ENCODE measurements around the gene PPP1R3A. TPM values are rescaled to one million over a fixed set of nuclear protein-coding genes. Genes with fewer than 3 reads are reported as not detected.

PPP1R3A gene
- polyA plus RNA-seq, 2 of the 4 experiments (the other 2 are of a cell fraction) = not detected

DNA sequence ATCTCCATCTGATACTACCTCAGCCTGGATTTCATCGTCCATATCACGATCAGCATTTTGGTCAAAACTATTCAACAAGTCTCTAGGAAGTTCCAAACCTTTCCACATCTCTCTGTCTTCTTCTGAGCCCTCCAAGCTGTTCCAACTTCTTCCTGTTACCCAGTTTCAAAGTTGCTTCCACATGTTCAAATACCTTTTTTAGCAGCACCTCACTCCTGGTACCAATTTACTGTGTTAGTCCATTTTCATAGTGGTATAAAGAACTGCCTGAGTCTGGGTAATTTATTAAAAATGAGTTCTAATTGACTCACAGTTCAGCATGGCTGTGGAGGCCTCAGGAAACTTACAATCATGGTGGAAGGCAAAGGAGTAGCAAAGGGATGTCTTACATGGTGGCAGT, 41.1 kb upstream of the PPP1R3A start:
- H3K9me3 ChIP-seq = peaks cover 6% of the 10 kb centered on the region; the same call in 2 of the 3 replicates
- ATAC-seq = no peak
- POLR2A ChIA-PET = no interaction called here
- FAIRE-seq = no peak
- H3K4me1 ChIP-seq = no peaks in the 10 kb centered on the region
- H3K4me3 ChIP-seq = no peak overlapping the region
- DNase-seq (ENCODE audit: low read depth in 1 of 2, low spot score in 1 of 2) = no peak
- H3K4me2 ChIP-seq = no peak overlapping the region
- no peak overlapping the region for H3K27ac ChIP-seq
- WGBS (ENCODE audit: missing lambda C conversion rate) = 10% methylated on average over 2 of the region's 2 CpGs
- CTCF ChIA-PET = no interaction called here
- TF ChIP-seq, protein P1, sequence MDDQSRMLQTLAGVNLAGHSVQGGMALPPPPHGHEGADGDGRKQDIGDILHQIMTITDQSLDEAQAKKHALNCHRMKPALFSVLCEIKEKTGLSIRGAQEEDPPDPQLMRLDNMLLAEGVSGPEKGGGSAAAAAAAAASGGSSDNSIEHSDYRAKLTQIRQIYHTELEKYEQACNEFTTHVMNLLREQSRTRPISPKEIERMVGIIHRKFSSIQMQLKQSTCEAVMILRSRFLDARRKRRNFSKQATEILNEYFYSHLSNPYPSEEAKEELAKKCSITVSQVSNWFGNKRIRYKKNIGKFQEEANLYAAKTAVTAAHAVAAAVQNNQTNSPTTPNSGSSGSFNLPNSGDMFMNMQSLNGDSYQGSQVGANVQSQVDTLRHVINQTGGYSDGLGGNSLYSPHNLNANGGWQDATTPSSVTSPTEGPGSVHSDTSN (IDR thresholded peaks at IDR 0.05) = no peak
- no peak for TF ChIP-seq EP300 (IDR thresholded peaks at IDR 0.05)
- no peak for TF ChIP-seq BHLHE40 (IDR thresholded peaks at IDR 0.05; ENCODE audit: low read depth, low read length)
- TF ChIP-seq ZSCAN20 (CRISPR knock-in tag; IDR thresholded peaks at IDR 0.05) = no peak
- TF ChIP-seq TP53 (CRISPR knock-in tag; IDR thresholded peaks at IDR 0.05) = no peak
- TF ChIP-seq JUNB (IDR thresholded peaks at IDR 0.05) = no peak
- TF ChIP-seq CHD2 (IDR thresholded peaks at IDR 0.05; ENCODE audit: low read length, partially characterized antibody) = no peak
- TF ChIP-seq PHF8 (IDR thresholded peaks at IDR 0.05; ENCODE audit: borderline replicate concordance, low read depth) = no peak
- TF ChIP-seq RFX5 (IDR thresholded peaks at IDR 0.05) = no peak
- TF ChIP-seq, protein P2, sequence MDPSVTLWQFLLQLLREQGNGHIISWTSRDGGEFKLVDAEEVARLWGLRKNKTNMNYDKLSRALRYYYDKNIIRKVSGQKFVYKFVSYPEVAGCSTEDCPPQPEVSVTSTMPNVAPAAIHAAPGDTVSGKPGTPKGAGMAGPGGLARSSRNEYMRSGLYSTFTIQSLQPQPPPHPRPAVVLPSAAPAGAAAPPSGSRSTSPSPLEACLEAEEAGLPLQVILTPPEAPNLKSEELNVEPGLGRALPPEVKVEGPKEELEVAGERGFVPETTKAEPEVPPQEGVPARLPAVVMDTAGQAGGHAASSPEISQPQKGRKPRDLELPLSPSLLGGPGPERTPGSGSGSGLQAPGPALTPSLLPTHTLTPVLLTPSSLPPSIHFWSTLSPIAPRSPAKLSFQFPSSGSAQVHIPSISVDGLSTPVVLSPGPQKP (IDR thresholded peaks at IDR 0.05; ENCODE audit: low read depth, low read length) = no peak
- TF ChIP-seq NPAS2 (CRISPR knock-in tag; IDR thresholded peaks at IDR 0.05; ENCODE audit: borderline replicate concordance) = no peak
- no peak for TF ChIP-seq FOSL2 (IDR thresholded peaks at IDR 0.05)
- TF ChIP-seq FOSL2 (CRISPR knock-in tag; IDR thresholded peaks at IDR 0.05) = no peak
- no peak for TF ChIP-seq CBX2 (IDR thresholded peaks at IDR 0.05; ENCODE audit: borderline replicate concordance, low read depth)
- no peak for TF ChIP-seq RCOR1 (IDR thresholded peaks at IDR 0.05; ENCODE audit: low read depth, low read length)
- TF ChIP-seq NR3C1 (IDR thresholded peaks at IDR 0.05) = no peak
- TF ChIP-seq, protein P3, sequence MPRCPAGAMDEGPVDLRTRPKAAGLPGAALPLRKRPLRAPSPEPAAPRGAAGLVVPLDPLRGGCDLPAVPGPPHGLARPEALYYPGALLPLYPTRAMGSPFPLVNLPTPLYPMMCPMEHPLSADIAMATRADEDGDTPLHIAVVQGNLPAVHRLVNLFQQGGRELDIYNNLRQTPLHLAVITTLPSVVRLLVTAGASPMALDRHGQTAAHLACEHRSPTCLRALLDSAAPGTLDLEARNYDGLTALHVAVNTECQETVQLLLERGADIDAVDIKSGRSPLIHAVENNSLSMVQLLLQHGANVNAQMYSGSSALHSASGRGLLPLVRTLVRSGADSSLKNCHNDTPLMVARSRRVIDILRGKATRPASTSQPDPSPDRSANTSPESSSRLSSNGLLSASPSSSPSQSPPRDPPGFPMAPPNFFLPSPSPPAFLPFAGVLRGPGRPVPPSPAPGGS (IDR thresholded peaks at IDR 0.05) = no peak

DNA sequence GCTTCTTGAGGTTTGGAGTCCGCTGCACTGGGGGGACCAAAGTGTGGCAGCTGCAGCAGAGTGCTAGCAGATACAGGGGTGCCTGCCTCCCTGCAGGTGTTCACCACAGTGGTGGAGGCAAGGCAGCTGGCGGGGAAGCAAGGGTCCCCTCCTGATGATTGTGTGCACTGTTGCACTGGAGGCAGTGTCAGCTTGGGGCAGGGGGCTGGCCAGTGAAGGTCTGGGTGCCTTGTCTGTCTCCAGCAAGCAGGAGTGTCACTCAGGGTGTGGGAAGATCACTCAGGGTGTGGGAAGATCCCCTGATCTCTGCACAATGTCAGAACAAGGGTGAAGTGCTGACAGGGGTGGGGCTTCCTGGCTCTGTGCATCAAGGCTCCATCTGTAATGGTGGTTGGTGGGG, 36.3 kb upstream of the PPP1R3A start:
- Histone ChIP-seq H3K4me2 (no peak overlapping the region), H3K27ac (no peak overlapping the region), H3K4me1 (no peaks in the 10 kb centered on the region), H3K9me3 (peaks cover 2% of the 10 kb centered on the region; the same call in 1 of the 3 replicates), H3K4me3 (no peak overlapping the region)
- 0% methylated on average over 1 of the region's 2 CpGs for WGBS (ENCODE audit: missing lambda C conversion rate)
- FAIRE-seq (no peak), DNase-seq (ENCODE audit: low read depth in 1 of 2, low spot score in 1 of 2) (no peak), ATAC-seq (no peak)
- CTCF ChIA-PET = interaction anchor here (1.1 kb wide), 1 partner anchor 18 kb away, joined by 3 read pairs; no protein-coding TSS in a partner anchor
- POLR2A ChIA-PET = no interaction called here
- TF ChIP-seq POLR2A (IDR thresholded peaks at IDR 0.05; ENCODE audit: low read length) (no peak), MYC (IDR thresholded peaks at IDR 0.05; ENCODE audit: borderline replicate concordance, low read length) (no peak), MAFK (IDR thresholded peaks at IDR 0.05; ENCODE audit: partially characterized antibody) (no peak), HEYL (CRISPR knock-in tag; IDR thresholded peaks at IDR 0.05) (no peak), RAD21 (conservative IDR thresholded peaks at IDR 0.05 in 1 of 2, IDR thresholded peaks at IDR 0.05 in 1 of 2) (no peak), RNF2 (IDR thresholded peaks at IDR 0.05; ENCODE audit: borderline replicate concordance, low read depth) (no peak), EHMT2 (IDR thresholded peaks at IDR 0.05; ENCODE audit: low read depth) (no peak), NFE2L2 (conservative IDR thresholded peaks at IDR 0.05; ENCODE audit: low read length) (no peak), HOXB13 (CRISPR knock-in tag; IDR thresholded peaks at IDR 0.05; ENCODE audit: low read depth) (no peak), HOXB5 (CRISPR knock-in tag; IDR thresholded peaks at IDR 0.05) (no peak), KDM5A (IDR thresholded peaks at IDR 0.05) (no peak), JUNB (IDR thresholded peaks at IDR 0.05) (no peak), TFCP2L1 (CRISPR knock-in tag; IDR thresholded peaks at IDR 0.05) (no peak), SREBF2 (IDR thresholded peaks at IDR 0.05) (no peak)
- TF ChIP-seq, protein P2 (IDR thresholded peaks at IDR 0.05; ENCODE audit: low read depth, low read length) = no peak
- TF ChIP-seq, protein P4, sequence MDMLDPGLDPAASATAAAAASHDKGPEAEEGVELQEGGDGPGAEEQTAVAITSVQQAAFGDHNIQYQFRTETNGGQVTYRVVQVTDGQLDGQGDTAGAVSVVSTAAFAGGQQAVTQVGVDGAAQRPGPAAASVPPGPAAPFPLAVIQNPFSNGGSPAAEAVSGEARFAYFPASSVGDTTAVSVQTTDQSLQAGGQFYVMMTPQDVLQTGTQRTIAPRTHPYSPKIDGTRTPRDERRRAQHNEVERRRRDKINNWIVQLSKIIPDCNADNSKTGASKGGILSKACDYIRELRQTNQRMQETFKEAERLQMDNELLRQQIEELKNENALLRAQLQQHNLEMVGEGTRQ (IDR thresholded peaks at IDR 0.05) = no peak
- TF ChIP-seq, protein P5, sequence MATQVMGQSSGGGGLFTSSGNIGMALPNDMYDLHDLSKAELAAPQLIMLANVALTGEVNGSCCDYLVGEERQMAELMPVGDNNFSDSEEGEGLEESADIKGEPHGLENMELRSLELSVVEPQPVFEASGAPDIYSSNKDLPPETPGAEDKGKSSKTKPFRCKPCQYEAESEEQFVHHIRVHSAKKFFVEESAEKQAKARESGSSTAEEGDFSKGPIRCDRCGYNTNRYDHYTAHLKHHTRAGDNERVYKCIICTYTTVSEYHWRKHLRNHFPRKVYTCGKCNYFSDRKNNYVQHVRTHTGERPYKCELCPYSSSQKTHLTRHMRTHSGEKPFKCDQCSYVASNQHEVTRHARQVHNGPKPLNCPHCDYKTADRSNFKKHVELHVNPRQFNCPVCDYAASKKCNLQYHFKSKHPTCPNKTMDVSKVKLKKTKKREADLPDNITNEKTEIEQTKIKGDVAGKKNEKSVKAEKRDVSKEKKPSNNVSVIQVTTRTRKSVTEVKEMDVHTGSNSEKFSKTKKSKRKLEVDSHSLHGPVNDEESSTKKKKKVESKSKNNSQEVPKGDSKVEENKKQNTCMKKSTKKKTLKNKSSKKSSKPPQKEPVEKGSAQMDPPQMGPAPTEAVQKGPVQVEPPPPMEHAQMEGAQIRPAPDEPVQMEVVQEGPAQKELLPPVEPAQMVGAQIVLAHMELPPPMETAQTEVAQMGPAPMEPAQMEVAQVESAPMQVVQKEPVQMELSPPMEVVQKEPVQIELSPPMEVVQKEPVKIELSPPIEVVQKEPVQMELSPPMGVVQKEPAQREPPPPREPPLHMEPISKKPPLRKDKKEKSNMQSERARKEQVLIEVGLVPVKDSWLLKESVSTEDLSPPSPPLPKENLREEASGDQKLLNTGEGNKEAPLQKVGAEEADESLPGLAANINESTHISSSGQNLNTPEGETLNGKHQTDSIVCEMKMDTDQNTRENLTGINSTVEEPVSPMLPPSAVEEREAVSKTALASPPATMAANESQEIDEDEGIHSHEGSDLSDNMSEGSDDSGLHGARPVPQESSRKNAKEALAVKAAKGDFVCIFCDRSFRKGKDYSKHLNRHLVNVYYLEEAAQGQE (IDR thresholded peaks at IDR 0.05) = no peak

Data from A549 (cell line).